ENCODE results near the gene TPD52L2. TPM values are rescaled to one million over a fixed set of nuclear protein-coding genes. Genes with fewer than 3 reads are reported as not detected.

Gene TPD52L2
- polyA plus RNA-seq: 63.6 TPM
- long read RNA-seq, donor 1, full-length matches to known transcripts: 16 of 16 reads
- long read RNA-seq, donor 1, partial matches to known transcripts: 0 of 16 reads
- long read RNA-seq, donor 1, other reads (novel, unspliced or antisense): 0 of 16 reads
- long read RNA-seq, donor 2, full-length matches to known transcripts: 17 of 22 reads
- long read RNA-seq, donor 2, partial matches to known transcripts: 5 of 22 reads
- long read RNA-seq, donor 2, other reads (novel, unspliced or antisense): 0 of 22 reads
- long read RNA-seq, donor 3, full-length matches to known transcripts: 31 of 49 reads
- long read RNA-seq, donor 3, partial matches to known transcripts: 18 of 49 reads
- long read RNA-seq, donor 3, other reads (novel, unspliced or antisense): 0 of 49 reads
- long read RNA-seq, donor 4, partial matches to known transcripts: 0 of 1 reads
- long read RNA-seq, donor 4, other reads (novel, unspliced or antisense): 0 of 1 reads
- long read RNA-seq, donor 5, full-length matches to known transcripts: 19 of 19 reads
- long read RNA-seq, donor 5, partial matches to known transcripts: 0 of 19 reads
- long read RNA-seq, donor 5, other reads (novel, unspliced or antisense): 0 of 19 reads
- long read RNA-seq, donor 6, full-length matches to known transcripts: 24 of 29 reads
- long read RNA-seq, donor 6, partial matches to known transcripts: 5 of 29 reads
- long read RNA-seq, donor 6, other reads (novel, unspliced or antisense): 0 of 29 reads
- long read RNA-seq, donor 7, full-length matches to known transcripts: 15 of 20 reads
- long read RNA-seq, donor 7, partial matches to known transcripts: 5 of 20 reads
- long read RNA-seq, donor 7, other reads (novel, unspliced or antisense): 0 of 20 reads
- long read RNA-seq, donor 8, full-length matches to known transcripts: 38 of 45 reads
- long read RNA-seq, donor 8, partial matches to known transcripts: 7 of 45 reads
- long read RNA-seq, donor 8, other reads (novel, unspliced or antisense): 0 of 45 reads
- long read RNA-seq, donor 9, full-length matches to known transcripts: 26 of 33 reads
- long read RNA-seq, donor 9, partial matches to known transcripts: 7 of 33 reads
- long read RNA-seq, donor 9, other reads (novel, unspliced or antisense): 0 of 33 reads
- long read RNA-seq, donor 10, full-length matches to known transcripts: 30 of 48 reads
- long read RNA-seq, donor 10, partial matches to known transcripts: 18 of 48 reads
- long read RNA-seq, donor 10, other reads (novel, unspliced or antisense): 0 of 48 reads
- long read RNA-seq, donor 11, full-length matches to known transcripts: 24 of 47 reads
- long read RNA-seq, donor 11, partial matches to known transcripts: 23 of 47 reads
- long read RNA-seq, donor 11, other reads (novel, unspliced or antisense): 0 of 47 reads

GRCh38 chr20:63864978-63865640 lies at the start of gene TPD52L2:
Gene TPD52L2 (plus strand): TSS chr20:63865270. CDS start chr20:63865366, 96 bp downstream.
- Histone ChIP-seq H3K4me1 (ENCODE audit: control insufficient read depth, insufficient read depth, low read length) (peaks cover 11% of the 10 kb centered on the region), H3K27ac (ENCODE audit: low read length) (peak within 1 kb of the TSS; percentile 97), H3K27me3 (ENCODE audit: control insufficient read depth, insufficient read depth, low read length) (no peaks in the 10 kb centered on the region), H3K36me3 (ENCODE audit: control insufficient read depth, insufficient read depth, low read length) (peaks cover 22% of the 10 kb centered on the region), H3K9me3 (ENCODE audit: control insufficient read depth, low read depth, low read length) (peaks cover 8% of the 10 kb centered on the region), H3K4me3 (ENCODE audit: low read length) (peak within 1 kb of the TSS; percentile 98)
- WGBS (ENCODE audit: insufficient coverage, low lambda C conversion rate): no CpG with 5 or more reads among the region's 68 CpGs
- DNase-seq: peak; percentile 99 to 100

GRCh38 chr20:63815615-63816253 lies 49.3 kb upstream of the TPD52L2 start:
- DNase-seq: no peak
- H3K27ac ChIP-seq (ENCODE audit: low read length): no peak overlapping the region
- H3K4me3 ChIP-seq (ENCODE audit: low read length): no peak overlapping the region
- no peaks in the 10 kb centered on the region for H3K36me3 ChIP-seq (ENCODE audit: control insufficient read depth, insufficient read depth, low read length)
- H3K9me3 ChIP-seq (ENCODE audit: control insufficient read depth, low read depth, low read length): no peaks in the 10 kb centered on the region
- no CpG with 5 or more reads among the region's 14 CpGs for WGBS (ENCODE audit: insufficient coverage, low lambda C conversion rate)
- peaks cover 5% of the 10 kb centered on the region for H3K27me3 ChIP-seq (ENCODE audit: control insufficient read depth, insufficient read depth, low read length)
- no peaks in the 10 kb centered on the region for H3K4me1 ChIP-seq (ENCODE audit: control insufficient read depth, insufficient read depth, low read length)

GRCh38 chr20:63819224-63819921 lies 45.7 kb upstream of the TPD52L2 start:
- Histone ChIP-seq H3K4me1 (ENCODE audit: control insufficient read depth, insufficient read depth, low read length) (no peaks in the 10 kb centered on the region), H3K27ac (ENCODE audit: low read length) (no peak overlapping the region), H3K9me3 (ENCODE audit: control insufficient read depth, low read depth, low read length) (no peaks in the 10 kb centered on the region), H3K4me3 (ENCODE audit: low read length) (no peak overlapping the region), H3K27me3 (ENCODE audit: control insufficient read depth, insufficient read depth, low read length) (peaks cover 8% of the 10 kb centered on the region), H3K36me3 (ENCODE audit: control insufficient read depth, insufficient read depth, low read length) (no peaks in the 10 kb centered on the region)
- WGBS (ENCODE audit: insufficient coverage, low lambda C conversion rate): no CpG with 5 or more reads among the region's 24 CpGs
- DNase-seq: no peak

- DNase-seq: no peak
- peaks cover 18% of the 10 kb centered on the region for H3K27me3 ChIP-seq (ENCODE audit: control insufficient read depth, insufficient read depth, low read length)
- no peaks in the 10 kb centered on the region for H3K36me3 ChIP-seq (ENCODE audit: control insufficient read depth, insufficient read depth, low read length)
- H3K4me1 ChIP-seq (ENCODE audit: control insufficient read depth, insufficient read depth, low read length): no peaks in the 10 kb centered on the region
- no peak overlapping the region for H3K27ac ChIP-seq (ENCODE audit: low read length)
- no peaks in the 10 kb centered on the region for H3K9me3 ChIP-seq (ENCODE audit: control insufficient read depth, low read depth, low read length)
- WGBS (ENCODE audit: insufficient coverage, low lambda C conversion rate): 60% methylated on average over 1 of the region's 8 CpGs
- H3K4me3 ChIP-seq (ENCODE audit: low read length): no peak overlapping the region
Measured at GRCh38 chr20:63821811-63822210, 43.3 kb upstream of the TPD52L2 start.

- no peak for DNase-seq
- 87% methylated on average over 5 of the region's 15 CpGs for WGBS (ENCODE audit: insufficient coverage, low lambda C conversion rate)
Measured at GRCh38 chr20:63822276-63822696, 42.8 kb upstream of the TPD52L2 start.

GRCh38 chr20:63823691-63824311 lies 41.3 kb upstream of the TPD52L2 start:
- Histone ChIP-seq H3K4me3 (ENCODE audit: low read length) (no peak overlapping the region), H3K27ac (ENCODE audit: low read length) (no peak overlapping the region), H3K4me1 (ENCODE audit: control insufficient read depth, insufficient read depth, low read length) (no peaks in the 10 kb centered on the region), H3K27me3 (ENCODE audit: control insufficient read depth, insufficient read depth, low read length) (peaks cover 30% of the 10 kb centered on the region), H3K36me3 (ENCODE audit: control insufficient read depth, insufficient read depth, low read length) (no peaks in the 10 kb centered on the region), H3K9me3 (ENCODE audit: control insufficient read depth, low read depth, low read length) (no peaks in the 10 kb centered on the region)
- DNase-seq: no peak
- WGBS (ENCODE audit: insufficient coverage, low lambda C conversion rate): 24% methylated on average over 2 of the region's 12 CpGs

More at GRCh38 chr20:63822276-63822696, 42.8 kb upstream of the TPD52L2 start:
- H3K27ac ChIP-seq (ENCODE audit: low read length): no peak overlapping the region
- H3K9me3 ChIP-seq (ENCODE audit: control insufficient read depth, low read depth, low read length): no peaks in the 10 kb centered on the region
- H3K27me3 ChIP-seq (ENCODE audit: control insufficient read depth, insufficient read depth, low read length): peaks cover 20% of the 10 kb centered on the region
- no peaks in the 10 kb centered on the region for H3K36me3 ChIP-seq (ENCODE audit: control insufficient read depth, insufficient read depth, low read length)
- no peaks in the 10 kb centered on the region for H3K4me1 ChIP-seq (ENCODE audit: control insufficient read depth, insufficient read depth, low read length)
- no peak overlapping the region for H3K4me3 ChIP-seq (ENCODE audit: low read length)

GRCh38 chr20:63825331-63826118 lies 39.5 kb upstream of the TPD52L2 start:
- Histone ChIP-seq H3K27ac (ENCODE audit: low read length) (no peak overlapping the region), H3K4me3 (ENCODE audit: low read length) (no peak overlapping the region), H3K9me3 (ENCODE audit: control insufficient read depth, low read depth, low read length) (no peaks in the 10 kb centered on the region), H3K4me1 (ENCODE audit: control insufficient read depth, insufficient read depth, low read length) (peaks cover 7% of the 10 kb centered on the region), H3K27me3 (ENCODE audit: control insufficient read depth, insufficient read depth, low read length) (peaks cover 39% of the 10 kb centered on the region), H3K36me3 (ENCODE audit: control insufficient read depth, insufficient read depth, low read length) (no peaks in the 10 kb centered on the region)
- WGBS (ENCODE audit: insufficient coverage, low lambda C conversion rate): no CpG with 5 or more reads among the region's 25 CpGs
- DNase-seq: no peak

- no peak for DNase-seq
- no peaks in the 10 kb centered on the region for H3K36me3 ChIP-seq (ENCODE audit: control insufficient read depth, insufficient read depth, low read length)
- H3K27ac ChIP-seq (ENCODE audit: low read length): no peak overlapping the region
- no CpG with 5 or more reads among the region's 13 CpGs for WGBS (ENCODE audit: insufficient coverage, low lambda C conversion rate)
- peaks cover 39% of the 10 kb centered on the region for H3K27me3 ChIP-seq (ENCODE audit: control insufficient read depth, insufficient read depth, low read length)
- H3K4me3 ChIP-seq (ENCODE audit: low read length): no peak overlapping the region
- H3K9me3 ChIP-seq (ENCODE audit: control insufficient read depth, low read depth, low read length): no peaks in the 10 kb centered on the region
- peaks cover 7% of the 10 kb centered on the region for H3K4me1 ChIP-seq (ENCODE audit: control insufficient read depth, insufficient read depth, low read length)
Measured at GRCh38 chr20:63826753-63827152, 38.3 kb upstream of the TPD52L2 start.

Data from large intestine (tissue), 12 donors.